Measurements from ENCODE around the gene RCL1. TPM values are rescaled to one million over a fixed set of nuclear protein-coding genes. Genes with fewer than 3 reads are reported as not detected.

RCL1 gene
- total RNA-seq, 1 experiment from 2014 or later, result 34.4 TPM

DNA sequence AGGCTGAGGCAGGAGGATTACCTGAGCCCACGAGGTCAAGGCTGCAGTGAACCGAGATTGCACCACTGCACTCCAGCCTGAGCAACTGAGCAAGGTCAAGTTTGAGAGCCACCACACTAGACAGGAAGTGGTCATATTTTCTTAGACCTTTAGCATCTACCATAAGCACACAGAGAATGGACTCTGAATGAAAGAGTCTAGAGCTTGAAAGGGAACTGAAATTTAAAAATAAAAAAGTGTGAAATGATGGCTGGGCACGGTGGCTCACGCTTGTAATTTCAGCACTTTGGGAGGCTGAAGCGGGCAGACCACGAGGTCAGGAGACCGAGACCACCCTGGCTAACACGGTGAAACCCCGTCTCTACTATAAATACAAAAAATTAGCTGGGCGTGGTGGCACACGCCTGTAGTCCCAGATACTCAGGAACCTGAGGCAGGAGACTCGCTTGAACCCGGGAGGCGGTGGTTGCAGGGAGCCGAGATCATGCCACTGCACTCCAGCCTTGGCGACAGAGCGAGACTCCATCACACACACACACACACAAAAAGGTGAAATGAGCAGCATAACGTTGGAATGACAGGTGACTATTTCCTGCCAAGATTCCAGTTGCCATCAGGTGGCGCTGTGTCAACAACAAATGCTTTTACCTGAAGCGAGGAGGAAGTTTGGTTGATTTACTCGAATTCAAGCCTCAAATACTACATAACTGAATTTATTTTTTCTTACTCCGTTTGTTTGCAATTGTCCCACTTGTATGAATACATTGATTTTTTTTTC is 30.4 kb upstream of the RCL1 start:
- WGBS (ENCODE audit: extremely low coverage, insufficient read length, low lambda C conversion rate), result no CpG with 5 or more reads among the region's 22 CpGs
- no peaks in the 10 kb centered on the region for H3K36me3 Mint-ChIP-seq (ENCODE audit: insufficient read depth in 1 of 3, low read depth in 3 of 3)
- H2BK120ac ChIP-seq (ENCODE audit: low read depth, low read length, poor library complexity, severe bottlenecking), result no peak overlapping the region

More for the DNA sequence above, 30.4 kb upstream of the RCL1 start:
- H3K18ac ChIP-seq (ENCODE audit: insufficient read length, low read depth, low read length), result no peak overlapping the region
- no peak overlapping the region for H3K56ac ChIP-seq (ENCODE audit: insufficient read length, low read depth, low read length)
- DNase-seq, result peak; percentile 75
- TF ChIP-seq, protein P1, sequence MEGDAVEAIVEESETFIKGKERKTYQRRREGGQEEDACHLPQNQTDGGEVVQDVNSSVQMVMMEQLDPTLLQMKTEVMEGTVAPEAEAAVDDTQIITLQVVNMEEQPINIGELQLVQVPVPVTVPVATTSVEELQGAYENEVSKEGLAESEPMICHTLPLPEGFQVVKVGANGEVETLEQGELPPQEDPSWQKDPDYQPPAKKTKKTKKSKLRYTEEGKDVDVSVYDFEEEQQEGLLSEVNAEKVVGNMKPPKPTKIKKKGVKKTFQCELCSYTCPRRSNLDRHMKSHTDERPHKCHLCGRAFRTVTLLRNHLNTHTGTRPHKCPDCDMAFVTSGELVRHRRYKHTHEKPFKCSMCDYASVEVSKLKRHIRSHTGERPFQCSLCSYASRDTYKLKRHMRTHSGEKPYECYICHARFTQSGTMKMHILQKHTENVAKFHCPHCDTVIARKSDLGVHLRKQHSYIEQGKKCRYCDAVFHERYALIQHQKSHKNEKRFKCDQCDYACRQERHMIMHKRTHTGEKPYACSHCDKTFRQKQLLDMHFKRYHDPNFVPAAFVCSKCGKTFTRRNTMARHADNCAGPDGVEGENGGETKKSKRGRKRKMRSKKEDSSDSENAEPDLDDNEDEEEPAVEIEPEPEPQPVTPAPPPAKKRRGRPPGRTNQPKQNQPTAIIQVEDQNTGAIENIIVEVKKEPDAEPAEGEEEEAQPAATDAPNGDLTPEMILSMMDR (conservative IDR thresholded peaks at IDR 0.05), result peak; percentile 92
- peaks cover 4% of the 10 kb centered on the region for H3K23me2 ChIP-seq (ENCODE audit: insufficient read length, low read depth, low read length, poor library complexity, severe bottlenecking)
- peak overlapping the region; percentile 22 to 30; a peak in 4 of 5 replicates for H3K4me3 Mint-ChIP-seq
- no peak overlapping the region for H4K91ac ChIP-seq (ENCODE audit: insufficient read length, low read depth, low read length)
- H3K27ac ChIP-seq (ENCODE audit: insufficient read length, low read depth, low read length), result no peak overlapping the region
- no peaks in the 10 kb centered on the region for H3K79me2 ChIP-seq (ENCODE audit: insufficient read depth, low read length)
- no peaks in the 10 kb centered on the region for H3K79me1 ChIP-seq (ENCODE audit: insufficient read depth, low read depth, low read length, poor library complexity, severe bottlenecking)
- H3K27me3 ChIP-seq (ENCODE audit: insufficient read depth, low read length), result no peaks in the 10 kb centered on the region
- H3K14ac ChIP-seq (ENCODE audit: insufficient read depth, low read length), result 0 out of 2 replicates have a peak overlapping the region, but pooled peaks have one; percentile 13
- H2BK12ac ChIP-seq (ENCODE audit: insufficient read length, low read depth, low read length), result no peak overlapping the region
- no peaks in the 10 kb centered on the region for H3K9me3 ChIP-seq (ENCODE audit: control insufficient read depth, low read depth, low read length)
- no peak overlapping the region for H2AK5ac ChIP-seq (ENCODE audit: insufficient read length, low read length)
- peak overlapping the region; percentile 65 for H3K4me2 ChIP-seq (ENCODE audit: insufficient read depth, insufficient read length, low read length)
- H2BK15ac ChIP-seq (ENCODE audit: low read depth, low read length), result no peak overlapping the region
- H3K23ac ChIP-seq (ENCODE audit: insufficient read length, low read depth, low read length), result no peak overlapping the region
- H3T11ph ChIP-seq (ENCODE audit: low read length), result no peak overlapping the region
- H2AFZ ChIP-seq (ENCODE audit: low read length), result no peak overlapping the region
- H4K20me1 ChIP-seq (ENCODE audit: control insufficient read depth, insufficient read depth, insufficient read length), result no peaks in the 10 kb centered on the region
- H2BK20ac ChIP-seq (ENCODE audit: low read depth, low read length, poor library complexity, severe bottlenecking), result no peak overlapping the region
- H3K4me1 ChIP-seq (ENCODE audit: insufficient read depth, low read length), result no peaks in the 10 kb centered on the region; the same call in 1 of the 2 replicates
- H3K27ac Mint-ChIP-seq, result peak overlapping the region in 1 of 3 experiments; percentile 16; a peak in 1 of 7 replicates
- no peaks in the 10 kb centered on the region for H3K9me3 Mint-ChIP-seq
- H2BK5ac ChIP-seq (ENCODE audit: insufficient read length, low read length), result no peak overlapping the region
- no peak overlapping the region for H3K4ac ChIP-seq (ENCODE audit: low read depth, low read length)
- no peak overlapping the region for H4K8ac ChIP-seq (replicated peaks; ENCODE audit: insufficient read length, low read depth, low read length)
- no peak overlapping the region for H3K9ac ChIP-seq (ENCODE audit: extremely low read depth, insufficient read length, low read length)
- H3K27me3 Mint-ChIP-seq (ENCODE audit: low read depth), result peaks cover 1% of the 10 kb centered on the region
- no peak overlapping the region for H4K5ac ChIP-seq (ENCODE audit: insufficient read length, low read depth, low read length)
- peaks cover 14 to 15% of the 10 kb centered on the region in 2 experiments for H3K4me1 Mint-ChIP-seq
